Activated T-helper 1 cell treated with Interleukin-2 at 50 U/mL for 16 hours (primary cell): ENCODE measurements around the gene RHBDL3.
A peak's percentile ranks its signal among the peaks of the same experiment; 100 is the strongest.
"Not testable (repeated sequence)": the region's sequence is repeated elsewhere in the genome, so short reads cannot be mapped to it uniquely, and the experiment has no call there.

Experiments used
- DNase-seq: peaks from one replicate; pipeline ENCODE4 v3.0.0-alpha.2; 2020; ENCODE audit warnings: low read depth

The RHBDL3 gene

DNA sequence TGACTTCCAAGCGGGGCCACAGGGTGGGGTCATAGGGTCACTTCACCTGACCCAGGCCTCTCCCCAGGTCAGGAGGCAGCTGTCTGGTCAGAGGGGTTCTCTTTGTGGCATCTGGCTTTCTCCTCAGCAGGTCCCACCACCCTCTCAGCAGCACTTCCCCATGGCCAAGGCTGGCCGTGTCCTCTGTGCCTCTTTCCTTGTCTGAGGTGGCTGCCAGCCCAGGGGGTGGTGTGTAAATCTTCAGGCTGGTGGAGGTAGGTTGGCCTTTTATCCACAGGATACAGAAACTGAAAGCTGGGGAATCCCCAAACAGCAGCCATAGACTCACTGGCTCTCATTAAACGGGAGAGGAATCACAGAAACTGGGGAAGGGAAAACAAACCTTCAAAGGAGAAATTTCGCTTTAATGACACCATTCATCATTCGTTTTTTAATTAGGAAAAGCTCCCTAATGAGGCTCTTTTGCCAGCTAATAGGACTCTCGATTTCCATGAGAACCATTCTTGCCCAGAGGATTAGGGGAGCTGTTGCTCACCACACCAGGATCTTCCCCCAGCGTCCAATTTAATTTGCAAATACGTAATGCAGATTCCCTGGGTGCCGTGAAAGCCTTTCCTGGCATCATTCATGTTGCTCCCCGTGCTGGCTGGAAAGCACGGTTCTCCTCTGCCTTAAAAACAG lies 58.3 kb downstream of the RHBDL3 start:
- no peak for DNase-seq

DNA sequence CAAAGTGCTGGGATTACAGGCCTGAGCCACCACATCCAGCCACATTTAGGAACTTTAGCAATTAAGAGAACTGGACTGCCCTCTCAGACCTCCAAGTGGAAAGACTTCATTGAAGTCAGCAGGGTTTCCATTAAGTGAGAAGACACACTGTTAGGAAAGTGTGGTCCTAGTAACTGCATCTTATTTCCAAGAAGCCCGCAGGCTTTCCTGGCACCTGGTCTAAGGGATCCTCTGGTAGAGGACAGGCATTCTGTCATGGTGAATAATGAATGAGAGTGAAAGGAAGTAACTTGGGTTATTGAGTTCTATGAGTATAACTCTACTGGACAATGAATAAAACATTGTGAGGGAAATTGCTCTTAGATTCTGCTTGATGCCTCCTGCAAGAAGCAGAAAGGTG lies 62.3 kb downstream of the RHBDL3 start:
- no peak for DNase-seq

DNA sequence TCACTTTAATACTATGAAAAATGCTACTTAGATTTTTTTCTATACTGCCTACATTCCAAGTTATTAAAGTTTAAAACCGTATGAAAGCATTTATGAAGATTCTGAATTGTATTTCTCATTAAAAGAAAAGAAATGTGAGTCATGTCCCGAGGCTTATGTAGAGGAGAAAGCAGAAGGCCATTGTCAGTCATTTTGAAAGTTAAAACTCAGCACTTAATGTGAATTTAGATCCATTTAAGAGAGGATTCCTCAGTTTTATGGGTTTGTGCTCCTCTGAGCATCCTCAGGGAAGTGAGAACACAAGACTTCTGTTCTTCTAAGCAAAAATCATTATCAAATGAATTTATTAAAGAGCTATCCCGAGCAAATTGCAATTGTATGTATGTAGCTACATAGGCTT lies 64.5 kb downstream of the RHBDL3 start:
- DNase-seq = no peak

DNA sequence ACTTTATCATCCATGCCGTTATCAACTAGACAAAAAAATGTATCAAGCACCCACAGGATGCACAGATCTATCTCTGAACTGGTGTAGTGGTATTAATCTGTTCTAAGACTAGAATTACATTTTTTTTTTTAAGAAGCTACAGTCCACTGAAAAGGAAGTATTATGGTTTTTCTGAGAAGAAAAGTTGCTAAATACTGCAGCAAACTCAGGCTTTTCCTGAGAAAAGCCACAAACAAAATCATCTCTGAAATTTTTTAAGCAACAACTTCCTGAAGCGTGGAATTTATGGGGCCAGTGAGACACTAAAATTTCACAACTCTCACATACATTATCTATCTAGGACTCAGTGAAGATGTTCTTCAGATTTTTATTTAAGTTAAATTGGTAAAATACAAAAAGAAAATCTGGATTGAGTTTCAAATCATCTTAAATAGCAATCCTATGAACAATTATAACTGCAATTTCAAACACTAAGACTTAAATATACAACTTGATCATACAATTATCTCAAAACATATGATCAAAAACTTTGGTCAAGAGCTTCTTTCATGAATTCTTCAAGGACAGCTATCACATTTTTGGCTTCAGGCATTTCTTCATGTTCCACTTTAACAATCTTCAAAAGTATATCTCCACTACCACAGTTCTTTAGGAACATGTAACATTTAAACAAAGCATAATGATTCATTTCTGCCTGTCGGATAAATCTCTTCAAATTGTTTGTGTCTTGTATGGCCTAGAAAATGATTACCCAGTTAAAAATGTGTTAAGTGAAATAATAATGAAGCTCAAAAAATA lies 65.8 kb downstream of the RHBDL3 start:
- no peak for DNase-seq

DNA sequence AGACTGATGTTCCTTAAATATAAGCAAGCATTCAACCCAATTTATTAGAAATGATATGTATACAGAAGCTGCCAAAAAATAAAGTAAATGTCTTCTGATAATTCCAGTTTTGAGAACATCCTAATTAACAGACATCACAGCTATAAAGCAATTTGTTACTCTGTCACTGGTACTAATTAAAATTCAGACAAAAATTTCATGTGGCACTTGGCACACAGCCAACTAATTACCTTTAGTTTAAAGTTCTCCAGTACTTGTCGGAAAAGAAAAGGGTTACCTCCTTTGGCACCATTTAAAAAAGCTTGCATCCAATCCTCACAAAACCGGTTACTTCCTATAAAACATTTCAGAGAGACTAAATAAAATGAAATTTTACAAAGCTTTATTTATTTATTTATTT lies 67.6 kb downstream of the RHBDL3 start:
- DNase-seq = no peak

DNA sequence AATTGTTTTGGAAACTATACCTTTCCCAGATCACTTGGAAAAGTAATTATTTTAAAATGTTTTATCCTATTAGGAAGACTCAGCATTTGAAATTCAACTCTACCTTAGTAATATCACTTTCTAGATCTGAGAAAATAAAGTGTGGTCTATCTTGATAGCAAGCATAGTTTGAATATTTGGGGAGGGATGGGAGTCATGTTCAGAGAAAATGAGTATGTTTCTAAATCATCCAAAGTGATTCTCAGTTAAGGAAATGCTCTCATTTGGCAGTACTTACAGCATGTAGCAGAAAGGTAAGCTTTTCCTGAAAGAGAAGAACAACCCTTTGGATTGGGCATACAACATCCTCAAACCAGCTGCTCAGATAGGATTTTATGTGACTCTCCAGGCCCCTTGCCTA lies 69.4 kb downstream of the RHBDL3 start:
- DNase-seq = no peak

DNA sequence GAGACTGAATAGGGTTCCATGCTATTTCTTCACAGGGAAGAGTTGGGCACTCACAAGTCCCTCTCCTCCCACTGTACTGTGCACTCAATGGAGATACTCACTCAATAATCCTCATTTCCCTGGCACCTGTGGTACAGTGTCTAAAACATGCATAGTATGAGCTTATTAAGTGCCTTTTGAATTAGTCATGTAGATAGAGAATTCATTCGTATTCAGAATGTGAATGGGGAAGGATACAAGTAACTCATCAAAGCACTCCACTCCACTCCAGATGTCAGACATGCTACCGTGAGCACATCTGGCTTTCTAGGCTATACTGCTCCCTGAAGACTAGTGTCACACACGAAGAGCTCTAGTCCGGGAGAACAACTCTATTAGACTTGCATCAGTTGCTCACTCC lies 70.1 kb downstream of the RHBDL3 start:
- no peak for DNase-seq

DNA sequence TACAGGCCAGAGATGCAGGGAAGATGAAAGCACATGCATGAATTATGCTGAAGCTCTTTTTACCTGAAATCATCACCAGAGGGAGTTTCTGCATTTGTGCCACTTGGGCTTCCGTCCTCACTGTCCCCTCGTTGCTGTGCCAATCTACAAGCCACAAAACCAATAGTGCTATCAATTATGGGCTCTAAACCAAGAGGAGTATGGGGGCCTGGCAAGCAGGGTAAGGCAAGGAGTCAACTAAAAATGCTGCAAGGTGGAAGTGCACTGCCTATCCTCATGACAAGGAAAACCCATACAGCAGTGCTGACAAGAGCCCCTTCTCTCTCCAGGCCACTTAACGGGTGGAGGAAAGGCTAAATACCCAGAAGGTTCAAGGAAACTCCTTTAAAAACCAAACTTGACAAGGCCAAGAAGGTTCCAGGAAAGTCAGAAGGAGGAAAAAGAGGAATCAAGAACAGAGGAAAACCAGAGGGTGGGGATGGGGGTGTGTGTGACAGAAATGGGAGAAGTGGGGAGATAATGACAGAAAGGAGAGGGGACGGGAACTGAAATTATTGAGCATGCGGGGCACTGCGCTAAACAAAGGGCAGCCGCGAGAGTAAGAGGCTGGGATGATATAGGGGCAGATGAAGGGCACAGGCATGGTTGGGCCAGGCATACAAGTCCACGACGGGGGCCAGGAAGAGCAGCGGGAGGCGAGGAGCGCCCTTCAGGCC lies 75.7 kb downstream of the RHBDL3 start:
- DNase-seq = peak; percentile 10

DNA sequence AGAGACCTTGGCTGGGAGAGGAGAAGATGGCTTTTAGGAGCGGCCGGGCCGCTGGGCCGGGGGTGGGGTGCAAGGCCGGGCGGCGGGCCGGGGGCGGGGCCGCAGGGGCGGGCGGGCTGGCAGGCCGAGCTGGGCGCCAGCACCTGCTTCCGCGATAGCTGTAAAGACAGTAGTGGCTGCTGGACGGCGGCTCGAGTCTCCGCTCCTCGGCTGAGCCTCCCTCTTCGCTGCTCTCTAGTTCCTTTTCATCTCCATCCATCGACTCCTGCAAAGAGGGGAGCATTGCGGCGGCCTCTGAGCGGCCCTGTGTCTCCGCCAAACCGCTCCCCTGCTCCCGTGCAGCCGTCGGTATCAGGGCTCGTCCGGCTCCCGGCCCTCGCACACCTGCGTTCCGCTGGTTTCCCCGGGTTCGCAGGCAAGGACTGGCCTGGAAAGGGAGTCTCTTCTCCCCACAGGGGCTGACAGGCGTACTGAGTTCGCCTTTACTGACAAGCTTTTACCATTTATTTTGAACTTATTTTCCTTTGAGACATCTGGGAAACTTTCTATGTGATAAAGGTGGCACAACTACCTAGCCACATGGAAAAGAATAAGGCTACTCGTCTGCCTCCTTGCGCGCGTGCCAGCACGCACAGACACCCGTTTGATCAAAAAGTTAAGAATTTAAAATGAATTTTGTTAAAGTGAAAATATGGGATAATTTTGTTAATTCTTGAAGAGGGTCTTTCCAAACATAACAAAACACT lies 76.4 kb downstream of the RHBDL3 start, which contains the start of gene C17orf75:
Gene C17orf75, minus strand, starts transcription at position 317 of the 746 bp plus-strand sequence. Its CDS starts 34 bp downstream, at position 283.
- DNase-seq = peak; percentile 61

DNA sequence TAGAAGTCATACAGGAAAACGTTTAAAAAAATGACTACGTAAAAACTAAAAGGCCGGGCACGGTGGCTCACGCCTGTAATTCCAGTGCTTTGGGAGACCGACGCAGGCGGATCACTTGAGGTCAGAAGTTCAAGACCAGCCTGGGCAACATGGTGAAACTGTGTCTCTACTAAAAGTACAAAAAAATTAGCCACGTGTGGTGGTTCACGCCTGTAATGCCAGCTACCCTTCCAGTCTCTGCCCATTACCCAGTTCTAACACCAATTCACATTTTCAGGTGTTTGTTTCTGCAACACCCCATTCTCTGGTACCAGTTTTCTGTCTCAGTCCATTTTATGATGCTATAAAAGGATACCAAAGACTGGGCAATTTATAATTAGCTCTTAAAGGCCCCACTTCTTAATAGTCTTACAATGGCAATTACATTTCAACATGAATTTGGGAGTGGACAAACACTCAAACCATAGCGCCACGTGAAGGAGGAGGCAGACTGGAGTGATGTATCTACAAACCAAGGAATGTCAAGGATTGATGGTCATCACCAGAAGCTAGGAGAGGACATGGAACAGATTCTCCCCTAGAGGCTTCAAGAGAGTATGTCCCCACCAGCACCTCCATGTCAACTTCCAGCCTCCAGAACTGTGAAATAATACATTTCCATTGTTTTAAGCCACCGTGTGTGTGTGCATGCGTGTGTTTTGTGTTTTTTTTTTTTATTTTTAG lies 77.1 kb downstream of the RHBDL3 start:
- DNase-seq = no peak

DNA sequence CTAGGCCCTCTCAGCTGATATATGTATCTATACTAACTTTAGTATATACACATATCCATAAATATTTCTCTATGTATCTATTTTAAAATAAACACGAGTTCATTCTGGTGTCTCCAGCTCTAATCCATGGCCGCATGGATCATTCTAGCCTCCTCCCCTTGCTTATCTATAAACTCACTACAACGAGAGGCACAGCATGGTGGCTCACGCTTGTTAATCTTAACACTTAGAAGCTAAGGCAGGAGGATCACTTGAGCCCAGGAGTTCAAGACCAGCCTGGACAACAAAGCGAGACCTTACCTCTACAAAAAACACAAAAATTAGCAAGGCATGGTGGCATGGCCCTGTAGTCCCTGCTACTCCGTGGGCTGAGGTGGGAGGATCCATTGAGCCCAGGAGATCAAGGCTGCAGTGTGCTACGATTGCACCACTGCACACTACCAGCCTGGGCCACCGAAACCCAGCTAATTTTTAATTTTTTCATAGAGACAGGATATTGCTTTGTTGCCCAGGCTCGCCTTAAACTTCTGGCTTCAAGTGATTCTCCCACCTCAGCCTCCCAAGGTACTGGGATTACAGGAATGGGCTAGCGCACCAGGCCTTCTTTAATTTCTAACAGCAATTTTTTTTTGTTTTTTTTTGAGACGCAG lies 80.4 kb downstream of the RHBDL3 start:
- DNase-seq = no peak

DNA sequence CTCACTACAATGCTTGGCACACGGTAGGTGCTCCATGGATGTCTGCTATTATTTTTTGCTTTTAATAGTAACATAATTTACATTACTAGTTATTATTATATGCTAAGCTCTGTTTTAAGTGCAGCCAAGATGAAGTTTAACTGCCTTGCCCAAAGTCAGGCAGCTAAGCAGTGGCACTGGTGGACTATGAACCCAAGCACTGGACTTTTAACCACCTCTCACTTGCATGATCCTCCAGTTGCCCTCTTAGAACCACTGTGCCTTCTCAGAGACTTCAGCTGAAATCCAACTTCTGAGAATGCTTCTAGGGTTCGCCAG lies 82.8 kb downstream of the RHBDL3 start:
- no peak for DNase-seq

DNA sequence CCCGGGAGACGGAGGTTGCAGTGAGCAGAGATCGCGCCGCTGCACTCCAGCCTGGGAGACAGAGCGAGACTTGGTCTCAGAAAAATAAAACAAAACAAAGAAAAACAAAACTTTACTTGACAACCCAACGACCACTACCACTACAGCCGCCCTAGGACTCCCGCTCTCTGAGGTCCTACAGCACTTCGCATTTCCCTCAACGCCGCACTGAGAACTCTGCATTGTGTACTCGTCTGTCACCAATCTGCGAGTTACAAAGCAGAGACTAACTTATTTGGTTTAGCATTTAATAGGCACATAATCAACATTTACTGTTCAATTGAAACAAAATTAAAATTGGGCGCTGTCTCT lies 83.8 kb downstream of the RHBDL3 start:
- DNase-seq = no peak

DNA sequence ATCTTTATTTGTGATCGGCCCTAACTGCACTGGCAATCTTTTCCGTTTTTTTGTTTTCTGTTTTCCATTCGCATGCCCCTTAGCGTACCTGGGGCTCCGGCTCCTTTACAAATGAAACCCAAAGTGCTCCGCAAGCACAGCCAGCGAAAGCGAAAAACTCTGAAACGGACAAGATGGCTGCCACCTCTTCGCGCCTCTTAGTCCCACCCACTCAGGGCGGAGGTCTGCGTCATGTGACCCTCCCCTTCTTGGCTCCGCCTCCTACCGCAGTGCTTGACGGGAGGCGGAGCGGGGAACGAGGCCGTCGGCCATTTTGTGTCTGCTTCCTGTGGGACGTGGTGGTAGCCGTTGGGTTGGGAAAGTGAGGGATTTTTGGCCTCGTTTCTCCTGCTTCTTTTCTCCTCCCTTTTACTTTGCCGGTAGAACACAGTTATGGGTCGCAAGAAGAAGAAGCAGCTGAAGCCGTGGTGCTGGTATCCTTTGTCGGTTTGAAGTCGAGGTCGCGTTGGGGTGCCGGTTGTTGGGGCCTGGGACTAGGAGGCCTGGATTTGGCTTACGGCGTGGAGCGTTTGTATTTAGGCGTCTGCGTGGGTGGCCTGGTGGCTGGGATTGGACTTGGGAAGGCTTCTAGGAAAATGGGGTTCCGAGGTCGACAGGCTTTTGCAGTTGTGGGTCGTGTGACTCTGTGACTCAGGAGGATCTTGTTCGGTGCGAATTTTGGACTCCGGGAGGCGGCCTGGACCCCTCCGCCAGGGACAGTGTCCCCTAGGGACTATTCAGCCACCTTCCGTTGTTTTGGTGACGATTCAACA lies 84.4 kb downstream of the RHBDL3 start, which contains the start of gene ZNF207:
Gene ZNF207, plus strand, starts transcription at position 304 of the 812 bp plus-strand sequence. Its CDS starts 129 bp downstream, at position 433.
- DNase-seq = peak; percentile 89

DNA sequence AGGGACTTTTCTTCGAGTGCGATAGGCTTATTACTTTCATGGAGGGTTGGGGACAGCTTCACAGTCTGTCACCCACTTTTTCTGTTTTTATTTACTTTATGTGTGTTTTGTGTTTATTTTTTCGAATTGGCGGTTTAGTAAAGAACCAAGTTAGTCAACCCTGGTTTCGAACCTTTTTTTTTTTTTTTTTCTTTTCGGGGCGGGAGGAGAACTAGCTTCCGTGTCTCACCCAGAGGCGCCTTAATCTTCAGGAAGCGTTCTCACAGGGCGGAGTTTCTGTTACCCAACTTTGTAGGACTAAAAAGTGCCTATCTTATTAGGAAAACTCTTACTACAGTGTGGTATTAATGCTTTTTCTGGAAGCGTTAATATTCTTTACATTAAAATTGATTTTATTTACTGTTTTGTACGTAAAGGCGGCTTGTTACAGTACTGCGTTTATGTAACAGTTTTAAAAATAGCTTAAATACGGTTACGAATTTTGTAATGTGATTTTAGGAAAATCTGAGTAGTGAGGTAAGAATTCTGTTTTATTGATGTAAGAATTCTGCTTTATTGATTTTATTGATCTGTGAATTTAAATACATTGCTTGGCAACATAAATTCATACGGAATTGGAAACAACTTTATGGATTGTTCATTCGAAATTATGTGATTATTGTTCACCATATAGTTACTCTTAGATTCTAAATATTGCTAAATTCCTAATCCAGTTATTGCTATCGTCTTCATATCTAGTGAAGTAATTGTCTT lies 85.2 kb downstream of the RHBDL3 start:
- DNase-seq = no peak

DNA sequence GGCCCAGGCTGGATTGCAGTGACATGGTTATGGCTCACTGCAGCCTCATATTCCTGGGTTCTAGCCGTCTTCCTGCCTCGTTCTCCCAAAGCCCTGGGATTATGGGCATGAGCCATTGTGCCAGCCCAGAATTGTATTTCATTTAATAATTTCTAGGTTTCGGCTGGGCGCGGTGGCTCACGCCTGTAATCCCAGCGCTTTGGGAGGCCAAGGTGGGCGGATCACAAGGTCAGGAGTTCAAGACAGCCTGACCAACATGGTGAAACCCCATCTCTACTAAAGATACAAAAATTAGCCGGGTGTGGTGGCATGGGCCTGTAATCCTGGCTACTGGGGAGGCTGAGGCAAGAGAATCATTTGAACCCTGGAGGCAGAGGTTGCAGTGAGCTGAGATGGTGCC lies 87.1 kb downstream of the RHBDL3 start:
- not testable (repeated sequence) for DNase-seq

DNA sequence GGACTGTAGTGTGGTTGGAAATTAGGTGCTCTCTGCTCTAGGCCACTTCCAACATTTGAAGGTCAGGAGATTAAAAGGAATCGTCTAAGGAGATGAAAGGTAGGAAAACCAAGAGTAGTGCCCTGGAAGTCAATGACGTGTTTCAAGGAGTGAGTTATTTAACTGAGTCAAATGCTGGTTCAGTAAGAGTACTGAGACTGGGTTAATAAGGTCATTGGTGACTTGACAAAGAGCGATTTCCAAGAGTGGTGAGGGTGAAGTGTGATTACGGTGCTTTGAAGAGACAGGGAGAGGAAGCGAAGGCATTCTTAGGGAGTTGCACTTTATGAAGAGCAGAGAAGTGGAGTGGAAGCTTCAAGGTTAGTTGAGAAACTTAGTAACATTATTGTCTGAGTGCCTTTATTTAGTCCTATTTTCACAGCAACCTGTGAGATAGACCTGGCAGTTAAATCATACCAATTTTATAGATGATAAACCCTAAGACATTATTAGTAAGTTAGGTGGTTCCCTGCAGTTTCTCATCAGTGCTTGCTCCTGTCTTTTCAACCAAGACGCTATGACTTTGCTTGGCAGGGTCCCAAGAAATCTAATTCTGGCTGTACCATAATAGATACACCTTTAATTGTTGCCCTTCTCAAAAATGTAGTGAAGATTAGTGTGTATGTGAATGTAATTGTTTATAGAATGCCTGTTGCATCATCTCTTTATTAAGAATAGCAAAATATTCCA lies 90.2 kb downstream of the RHBDL3 start:
- no peak for DNase-seq

DNA sequence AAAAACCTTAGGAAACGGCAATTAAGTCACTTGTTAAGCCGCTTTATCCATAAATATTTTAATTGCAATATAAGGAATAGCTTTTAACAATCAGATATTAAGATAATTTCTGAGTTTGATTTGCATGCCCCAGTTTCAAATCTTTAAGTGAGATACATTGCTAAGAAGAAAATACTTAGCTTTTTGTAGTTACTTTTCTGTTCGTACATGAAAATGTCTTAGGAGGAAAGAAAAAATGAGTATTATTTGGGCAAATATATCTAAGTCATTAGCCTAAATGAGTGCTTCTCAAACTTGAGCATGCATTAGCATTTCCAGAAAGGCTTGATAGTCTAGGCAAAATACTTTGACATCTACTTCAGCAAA lies 90.7 kb downstream of the RHBDL3 start:
- no peak for DNase-seq

DNA sequence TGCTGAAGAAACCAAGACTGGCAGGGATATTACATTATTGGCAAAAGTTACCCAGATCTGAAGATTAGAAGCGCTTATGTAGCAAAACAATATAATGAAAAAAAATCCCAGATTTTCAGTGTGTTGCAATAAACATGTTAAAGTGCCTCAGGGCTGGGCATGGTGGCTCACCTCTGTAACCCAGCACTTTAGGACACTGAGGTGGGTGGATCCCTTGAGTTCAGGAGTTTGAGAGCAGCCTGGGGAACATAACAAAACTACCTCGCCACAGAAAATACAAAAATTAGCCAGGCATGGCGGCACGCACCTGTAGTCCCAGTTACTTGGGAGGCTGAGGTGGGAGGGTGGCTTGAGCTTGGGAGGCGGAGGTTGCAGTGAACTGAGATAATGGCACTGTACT lies 91.1 kb downstream of the RHBDL3 start:
- no peak for DNase-seq
